ENCODE results near the gene CRIP1. TPM values are rescaled to one million over a fixed set of nuclear protein-coding genes. Genes with fewer than 3 reads are reported as not detected.

The CRIP1 gene
- total and polyA plus RNA-seq, 2 donors (not counting 1 experiment from before 2014, with no cell fraction given) = 210 to 563 TPM

DNA sequence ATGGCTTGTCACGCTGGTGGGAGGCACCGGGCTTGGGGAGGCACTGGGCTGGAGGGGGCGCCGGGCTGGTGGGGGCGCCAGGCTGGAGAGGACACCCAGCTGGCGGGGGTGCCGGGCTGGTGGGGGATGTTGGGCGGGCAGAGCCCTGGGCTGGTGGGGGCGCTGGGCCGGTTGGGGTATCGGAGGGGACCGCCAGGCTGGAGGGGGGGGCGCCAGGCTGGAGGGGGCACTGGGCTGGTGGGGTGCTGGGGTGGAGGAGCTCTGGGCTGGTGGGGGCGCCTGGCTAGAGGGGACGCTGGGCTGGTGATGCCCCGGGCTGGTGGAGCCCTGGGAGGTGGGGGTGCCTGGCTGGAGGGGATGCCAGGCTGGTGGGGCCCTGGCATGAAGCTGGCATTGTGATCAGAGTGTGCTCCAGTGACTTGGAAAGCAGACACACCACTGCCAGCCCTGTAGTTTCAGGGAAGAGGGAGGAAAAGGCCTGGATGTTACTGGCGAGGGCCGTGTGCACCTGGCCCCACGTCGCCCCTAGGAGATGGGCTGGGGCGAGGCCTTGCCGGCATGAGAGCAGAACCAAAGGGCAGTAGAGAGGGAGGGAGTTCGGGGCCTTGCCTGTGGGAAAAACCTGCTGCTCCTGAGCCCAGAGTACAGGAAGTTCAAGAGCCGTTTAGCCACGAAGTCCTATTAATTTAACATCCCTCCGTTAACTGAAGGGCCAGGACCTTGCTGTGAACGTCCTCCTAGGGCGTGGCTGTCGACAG is 17.4 kb downstream of the CRIP1 start:
- no peaks in the 10 kb centered on the region for H3K4me1 ChIP-seq (ENCODE audit: control insufficient read depth in 2 of 2, insufficient read depth in 2 of 2, low read length in 2 of 2)
- H3K9ac ChIP-seq (ENCODE audit: low read length) = no peak overlapping the region
- no peak overlapping the region for H2AFZ ChIP-seq (ENCODE audit: insufficient read depth, low read depth, low read length, poor library complexity, severe bottlenecking)
- no peak overlapping the region for H3K4me3 ChIP-seq (ENCODE audit: control extremely low read depth in 1 of 5, extremely low read depth in 1 of 5, insufficient read depth in 1 of 5, low read depth in 2 of 5, low read length in 4 of 5)
- Mint-ChIP-seq H3K27ac (no peak overlapping the region), H3K4me1 (no peaks in the 10 kb centered on the region), H3K9me3 (ENCODE audit: insufficient read depth) (no peaks in the 10 kb centered on the region), H3K27me3 (peaks cover 17% of the 10 kb centered on the region), H3K4me3 (no peak overlapping the region)
- H3K79me2 ChIP-seq (ENCODE audit: control insufficient read depth, insufficient read depth, low read length) = no peaks in the 10 kb centered on the region
- no peaks in the 10 kb centered on the region for H3K36me3 ChIP-seq (replicated peaks in 1 of 2; ENCODE audit: control extremely low read depth in 1 of 2, control insufficient read depth in 1 of 2, extremely low read depth in 1 of 2, insufficient read depth in 2 of 2, low read length in 1 of 2)
- CTCF ChIA-PET = no interaction called here
- no peak for ATAC-seq (ENCODE audit: low read depth)
- H4K20me1 ChIP-seq (ENCODE audit: control insufficient read depth, insufficient read depth, low read length, poor library complexity, severe bottlenecking) = no peaks in the 10 kb centered on the region
- WGBS (ENCODE audit: insufficient coverage) = 91% methylated on average over 23 of the region's 29 CpGs
- no peaks in the 10 kb centered on the region for H3K9me3 ChIP-seq (ENCODE audit: control extremely low read depth in 1 of 3, control insufficient read depth in 2 of 3, insufficient read depth in 1 of 3, low read length in 2 of 3)
- TF ChIP-seq, protein P1, sequence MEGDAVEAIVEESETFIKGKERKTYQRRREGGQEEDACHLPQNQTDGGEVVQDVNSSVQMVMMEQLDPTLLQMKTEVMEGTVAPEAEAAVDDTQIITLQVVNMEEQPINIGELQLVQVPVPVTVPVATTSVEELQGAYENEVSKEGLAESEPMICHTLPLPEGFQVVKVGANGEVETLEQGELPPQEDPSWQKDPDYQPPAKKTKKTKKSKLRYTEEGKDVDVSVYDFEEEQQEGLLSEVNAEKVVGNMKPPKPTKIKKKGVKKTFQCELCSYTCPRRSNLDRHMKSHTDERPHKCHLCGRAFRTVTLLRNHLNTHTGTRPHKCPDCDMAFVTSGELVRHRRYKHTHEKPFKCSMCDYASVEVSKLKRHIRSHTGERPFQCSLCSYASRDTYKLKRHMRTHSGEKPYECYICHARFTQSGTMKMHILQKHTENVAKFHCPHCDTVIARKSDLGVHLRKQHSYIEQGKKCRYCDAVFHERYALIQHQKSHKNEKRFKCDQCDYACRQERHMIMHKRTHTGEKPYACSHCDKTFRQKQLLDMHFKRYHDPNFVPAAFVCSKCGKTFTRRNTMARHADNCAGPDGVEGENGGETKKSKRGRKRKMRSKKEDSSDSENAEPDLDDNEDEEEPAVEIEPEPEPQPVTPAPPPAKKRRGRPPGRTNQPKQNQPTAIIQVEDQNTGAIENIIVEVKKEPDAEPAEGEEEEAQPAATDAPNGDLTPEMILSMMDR (IDR thresholded peaks at IDR 0.05) = no peak
- TF ChIP-seq EZH2 (IDR thresholded peaks at IDR 0.05; ENCODE audit: borderline replicate concordance, insufficient read depth, low read depth, low read length, poor library complexity, severe bottlenecking) = no peak
- H3K4me2 ChIP-seq (replicated peaks; ENCODE audit: low read depth, low read length, poor library complexity, severe bottlenecking) = no peak overlapping the region
- intact Hi-C loops (cut with micrococcal nuclease) = no loop called here
- peaks cover 0 to 5% (median 0%) of the 10 kb centered on the region in 4 experiments for H3K27me3 ChIP-seq (replicated peaks in 1 of 4; ENCODE audit: control extremely low read depth in 1 of 4, control insufficient read depth in 3 of 4, insufficient read depth in 4 of 4, low read length in 3 of 4)
- no peak overlapping the region for H3K27ac ChIP-seq (ENCODE audit: low read length in 2 of 2)
- POLR2A ChIA-PET = no interaction called here
- peak; percentile 29 for DNase-seq

DNA sequence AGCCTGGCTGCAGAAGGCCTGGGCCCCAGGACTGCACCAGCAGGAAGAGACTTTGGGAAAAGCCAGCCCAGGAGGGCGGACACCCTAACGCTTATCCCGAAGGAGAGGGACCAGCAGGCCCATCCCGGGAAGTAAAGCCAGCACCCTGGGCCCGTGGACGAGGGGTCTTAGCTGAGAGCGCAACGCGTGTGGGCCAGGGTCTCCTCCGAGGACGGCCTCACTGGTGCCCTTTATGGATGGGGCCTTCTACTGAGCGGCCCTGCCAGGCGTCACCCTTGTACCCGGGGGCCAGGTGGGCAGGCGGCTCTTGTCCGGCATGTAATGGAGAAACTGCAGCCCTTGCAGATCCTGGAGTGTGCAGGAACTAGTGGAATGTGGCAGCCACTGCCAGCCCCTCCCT is 18.4 kb downstream of the CRIP1 start:
- intact Hi-C loops (cut with micrococcal nuclease) = no loop called here
- DNase-seq (peak; percentile 23), ATAC-seq (ENCODE audit: low read depth) (no peak)
- Mint-ChIP-seq H3K4me1 (no peaks in the 10 kb centered on the region), H3K4me3 (no peak overlapping the region), H3K27ac (no peak overlapping the region), H3K9me3 (ENCODE audit: insufficient read depth) (no peaks in the 10 kb centered on the region), H3K27me3 (peaks cover 17% of the 10 kb centered on the region)
- Histone ChIP-seq H3K36me3 (replicated peaks in 1 of 2; ENCODE audit: control extremely low read depth in 1 of 2, control insufficient read depth in 1 of 2, extremely low read depth in 1 of 2, insufficient read depth in 2 of 2, low read length in 1 of 2) (no peaks in the 10 kb centered on the region), H2AFZ (ENCODE audit: insufficient read depth, low read depth, low read length, poor library complexity, severe bottlenecking) (no peak overlapping the region), H3K9ac (ENCODE audit: low read length) (no peak overlapping the region), H3K4me2 (replicated peaks; ENCODE audit: low read depth, low read length, poor library complexity, severe bottlenecking) (no peak overlapping the region), H4K20me1 (ENCODE audit: control insufficient read depth, insufficient read depth, low read length, poor library complexity, severe bottlenecking) (no peaks in the 10 kb centered on the region), H3K9me3 (ENCODE audit: control extremely low read depth in 1 of 3, control insufficient read depth in 2 of 3, insufficient read depth in 1 of 3, low read length in 2 of 3) (no peaks in the 10 kb centered on the region), H3K79me2 (ENCODE audit: control insufficient read depth, insufficient read depth, low read length) (no peaks in the 10 kb centered on the region), H3K27ac (ENCODE audit: low read length in 2 of 2) (no peak overlapping the region), H3K4me3 (ENCODE audit: control extremely low read depth in 1 of 5, extremely low read depth in 1 of 5, insufficient read depth in 1 of 5, low read depth in 2 of 5, low read length in 4 of 5) (no peak overlapping the region), H3K27me3 (replicated peaks in 1 of 4; ENCODE audit: control extremely low read depth in 1 of 4, control insufficient read depth in 3 of 4, insufficient read depth in 4 of 4, low read length in 3 of 4) (peaks cover 0 to 10% (median 0%) of the 10 kb centered on the region in 4 experiments), H3K4me1 (ENCODE audit: control insufficient read depth in 2 of 2, insufficient read depth in 2 of 2, low read length in 2 of 2) (no peaks in the 10 kb centered on the region)
- TF ChIP-seq EZH2 (IDR thresholded peaks at IDR 0.05; ENCODE audit: borderline replicate concordance, insufficient read depth, low read depth, low read length, poor library complexity, severe bottlenecking) = no peak
- TF ChIP-seq, protein P1 (IDR thresholded peaks at IDR 0.05) = no peak
- CTCF ChIA-PET = no interaction called here
- 96% methylated on average over 16 of the region's 16 CpGs for WGBS (ENCODE audit: insufficient coverage)
- POLR2A ChIA-PET = no interaction called here
